K562 (cell line): ENCODE measurements around the gene ROBO1.

Experiments
- CTCF ChIP-seq, 3 experiments: IDR thresholded peaks in 2 of 3; conservative IDR thresholded peaks in 1 of 3; 2 replicates each; pipeline ENCODE4 v1.5.1; 2011 to 2012; ENCODE audit warnings: low read length in 3 of 3, mild to moderate bottlenecking in 3 of 3, control low read depth in 2 of 3, improper control_type of control experiment in 1 of 3, inconsistent platforms in 1 of 3, low read depth in 1 of 3, mixed read lengths in 1 of 3, moderate library complexity in 1 of 3; ENCODE audit not compliant: insufficient read depth in 2 of 3
- EHMT2 ChIP-seq: fragments of 450-650 bp; IDR thresholded peaks from 2 replicates; pipeline ENCODE4 v1.6.1; 2018; ENCODE audit warnings: antibody characterized with exemption
- NR1H2 ChIP-seq: sonication (generic); formaldehyde crosslinking; IDR thresholded peaks from 2 replicates; pipeline ENCODE4 v1.4.0; 2020; ENCODE audit warnings: mild to moderate bottlenecking, missing genetic modification reagents
- RAD21 ChIP-seq, 2 experiments: fragments of 250-450 bp in 1 of 2; fragments of 450-650 bp in 1 of 2; sonication (Bioruptor Pico) in 1 of 2; formaldehyde crosslinking in 1 of 2; IDR thresholded peaks in 1 of 2; conservative IDR thresholded peaks in 1 of 2; 2 replicates each; pipeline versions ENCODE4 v1.4.0 to v1.8.0; 2020 to 2022; ENCODE audit warnings: mild to moderate bottlenecking in 2 of 2, moderate library complexity in 1 of 2
- SOX6 ChIP-seq: fragments of 450-650 bp; IDR thresholded peaks from 2 replicates; pipeline ENCODE4 v1.6.1; 2014; ENCODE audit warnings: mild to moderate bottlenecking
- SREBF2 ChIP-seq: sonication (generic); formaldehyde crosslinking; IDR thresholded peaks from 2 replicates; pipeline ENCODE4 v1.4.0; 2020; ENCODE audit warnings: mild to moderate bottlenecking, missing genetic modification reagents
- ZNF174 ChIP-seq: fragments of 250-450 bp; sonication (Bioruptor Pico); IDR thresholded peaks from 2 replicates; pipeline ENCODE4 v1.4.0; 2020; ENCODE audit warnings: mild to moderate bottlenecking
- ZNF274 ChIP-seq: IDR thresholded peaks from 2 replicates; pipeline ENCODE4 v1.6.1; 2011; ENCODE audit warnings: low read depth, mild to moderate bottlenecking, low read length, moderate library complexity, borderline replicate concordance
- ZNF3 ChIP-seq: fragments of 250-450 bp; sonication (Bioruptor Pico); IDR thresholded peaks from 2 replicates; pipeline ENCODE4 v1.5.0; 2021; ENCODE audit warnings: mild to moderate bottlenecking, moderate library complexity
- ZNF445 ChIP-seq: fragments of 250-450 bp; sonication (Bioruptor Pico); IDR thresholded peaks from 2 replicates; pipeline ENCODE4 v1.4.0; 2020; ENCODE audit warnings: low read depth, mild to moderate bottlenecking, moderate library complexity
- ZNF780A ChIP-seq: fragments of 250-450 bp; sonication (Bioruptor Pico); IDR thresholded peaks from 2 replicates; pipeline ENCODE4 v1.5.0; 2021; ENCODE audit warnings: mild to moderate bottlenecking

GRCh38 chr3:79378064-79378463, 389.7 kb downstream of the ROBO1 start:
- no peak for TF ChIP-seq EHMT2
- TF ChIP-seq RAD21 (CRISPR knock-in tag; conservative IDR thresholded peaks at IDR 0.05 in 1 of 2, IDR thresholded peaks at IDR 0.05 in 1 of 2) = no peak
- TF ChIP-seq SOX6 = no peak
- TF ChIP-seq ZNF780A (CRISPR knock-in tag) = no peak
- TF ChIP-seq ZNF445 (CRISPR knock-in tag) = no peak
- no peak for TF ChIP-seq NR1H2 (CRISPR knock-in tag)
- no peak for TF ChIP-seq ZNF274
- no peak for TF ChIP-seq ZNF3 (CRISPR knock-in tag)
- no peak for TF ChIP-seq ZNF174
- TF ChIP-seq SREBF2 = no peak
- no peak for TF ChIP-seq CTCF (IDR thresholded peaks at IDR 0.05 in 2 of 3, conservative IDR thresholded peaks at IDR 0.05 in 1 of 3; ENCODE audit: insufficient read depth in 2 of 3, low read depth in 1 of 3, low read length in 3 of 3)
